Measurements from ENCODE around the gene CEACAM1.
"Not testable (repeated sequence)": the region's sequence is repeated elsewhere in the genome, so short reads cannot be mapped to it uniquely, and the experiment has no call there.

CEACAM1 gene

GRCh38 chr19:42528354-42529247 lies at the start of gene CEACAM1:
Gene CEACAM1, minus strand, starts transcription at chr19:42528481. Its CDS starts 107 bp downstream, at chr19:42528374.
- DNase-seq = no peak

GRCh38 chr19:42577016-42577415 lies 48.7 kb upstream of the CEACAM1 start:
- DNase-seq = no peak

DNA sequence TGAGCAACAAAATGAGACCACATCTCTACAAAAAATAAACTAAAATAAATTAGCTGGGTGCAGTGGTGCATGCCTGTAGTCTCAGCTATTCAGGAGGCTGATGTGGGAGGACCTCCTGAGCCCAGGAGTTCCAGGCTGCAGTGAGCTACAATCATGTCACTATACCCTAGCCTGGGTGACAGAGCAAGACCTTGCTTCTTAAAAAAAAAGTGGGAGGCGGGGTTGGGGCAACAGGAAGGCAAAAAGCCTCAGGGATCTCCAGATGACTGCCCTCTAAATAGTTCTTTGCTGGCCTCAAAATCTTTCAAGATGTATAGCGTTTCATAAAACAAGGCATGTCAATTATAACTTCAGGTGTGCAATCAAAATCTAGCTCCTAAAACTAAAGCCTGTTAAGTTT lies 48.0 kb upstream of the CEACAM1 start:
- no peak for DNase-seq

GRCh38 chr19:42573642-42574041 lies 45.4 kb upstream of the CEACAM1 start:
- no peak for DNase-seq

DNA sequence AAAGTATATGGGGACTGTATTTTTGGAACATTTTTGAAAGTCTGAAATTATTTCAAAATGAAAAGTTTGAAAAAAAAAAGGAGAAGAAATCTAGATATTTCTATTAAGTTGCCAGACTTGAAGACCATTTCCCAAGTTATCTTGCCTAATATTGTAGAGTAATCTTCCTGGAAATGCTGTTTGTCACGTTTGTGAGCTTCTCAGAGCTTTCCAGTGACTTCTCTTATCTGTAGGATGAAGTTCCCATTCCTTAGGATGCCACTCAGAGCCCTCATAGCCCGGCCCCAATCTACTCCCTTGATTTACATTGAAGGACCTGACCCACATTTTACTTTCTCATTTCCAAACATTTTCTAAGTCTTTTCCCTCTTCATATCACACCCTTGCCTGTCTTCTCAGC lies 42.8 kb upstream of the CEACAM1 start:
- DNase-seq = no peak

DNA sequence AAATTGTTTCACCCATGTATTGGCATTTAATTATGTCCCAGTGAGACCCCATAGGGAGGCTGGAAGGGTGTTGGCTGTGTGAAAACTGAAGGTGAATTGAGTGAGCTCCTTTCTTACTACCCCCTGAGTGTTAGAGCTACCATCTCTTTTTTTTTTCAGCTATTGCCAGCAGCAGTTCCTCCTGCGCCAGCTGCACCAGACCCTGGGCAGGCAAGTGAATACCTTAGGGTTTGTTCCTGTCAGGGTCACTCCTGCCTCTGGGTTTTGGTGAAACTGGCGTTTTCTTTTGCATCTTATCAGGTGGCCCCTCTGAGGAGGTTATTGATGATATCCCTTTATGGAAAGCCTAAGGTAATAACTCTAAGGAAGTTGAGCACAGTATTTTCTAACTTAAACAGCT lies 40.9 kb upstream of the CEACAM1 start:
- DNase-seq = no peak

GRCh38 chr19:42568006-42568405 lies 39.7 kb upstream of the CEACAM1 start:
- no peak for DNase-seq

DNA sequence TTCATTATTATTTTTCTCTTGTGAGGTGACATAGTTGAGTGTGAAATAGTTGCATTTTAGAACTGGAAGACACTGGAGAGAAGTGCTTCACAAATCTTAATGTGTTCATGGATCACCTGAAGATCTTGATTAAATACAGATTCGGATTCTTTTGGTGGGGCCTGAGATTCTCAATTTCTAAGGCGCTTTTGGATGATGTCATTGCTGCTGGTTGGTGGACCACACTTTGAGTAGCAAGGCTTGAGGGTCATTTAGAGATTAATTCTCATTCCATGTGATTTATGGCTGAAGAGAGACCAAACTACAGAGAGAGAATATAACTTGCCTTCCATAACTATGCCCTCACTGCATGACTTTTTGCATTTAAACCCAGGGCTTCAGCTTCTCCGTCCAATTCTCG lies 39.3 kb upstream of the CEACAM1 start:
- DNase-seq = no peak

- DNase-seq = peak; percentile 62
Observed at GRCh38 chr19:42563352-42564210, 35.3 kb upstream of the CEACAM1 start.

GRCh38 chr19:42561512-42561911 lies 33.2 kb upstream of the CEACAM1 start:
- DNase-seq = no peak

DNA sequence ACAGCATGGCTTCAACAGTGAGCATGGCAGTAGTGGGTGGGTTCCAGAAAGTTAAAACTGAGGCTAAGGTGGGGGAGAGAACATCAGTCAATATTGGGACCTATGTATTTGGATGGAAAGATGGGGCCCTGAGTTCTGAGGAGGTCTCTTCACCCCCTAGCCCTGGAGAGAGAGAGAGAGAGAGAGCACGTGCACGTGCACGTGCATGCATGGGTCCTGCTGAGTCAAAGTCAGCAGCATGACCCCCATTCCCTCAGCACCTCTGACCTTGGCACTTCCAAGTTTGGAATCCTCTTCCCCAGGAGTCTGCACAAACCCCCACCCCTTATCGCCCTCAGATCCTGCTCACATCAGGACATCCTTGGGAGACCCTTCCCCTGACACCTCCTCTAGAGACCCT lies 32.5 kb upstream of the CEACAM1 start:
- no peak for DNase-seq

DNA sequence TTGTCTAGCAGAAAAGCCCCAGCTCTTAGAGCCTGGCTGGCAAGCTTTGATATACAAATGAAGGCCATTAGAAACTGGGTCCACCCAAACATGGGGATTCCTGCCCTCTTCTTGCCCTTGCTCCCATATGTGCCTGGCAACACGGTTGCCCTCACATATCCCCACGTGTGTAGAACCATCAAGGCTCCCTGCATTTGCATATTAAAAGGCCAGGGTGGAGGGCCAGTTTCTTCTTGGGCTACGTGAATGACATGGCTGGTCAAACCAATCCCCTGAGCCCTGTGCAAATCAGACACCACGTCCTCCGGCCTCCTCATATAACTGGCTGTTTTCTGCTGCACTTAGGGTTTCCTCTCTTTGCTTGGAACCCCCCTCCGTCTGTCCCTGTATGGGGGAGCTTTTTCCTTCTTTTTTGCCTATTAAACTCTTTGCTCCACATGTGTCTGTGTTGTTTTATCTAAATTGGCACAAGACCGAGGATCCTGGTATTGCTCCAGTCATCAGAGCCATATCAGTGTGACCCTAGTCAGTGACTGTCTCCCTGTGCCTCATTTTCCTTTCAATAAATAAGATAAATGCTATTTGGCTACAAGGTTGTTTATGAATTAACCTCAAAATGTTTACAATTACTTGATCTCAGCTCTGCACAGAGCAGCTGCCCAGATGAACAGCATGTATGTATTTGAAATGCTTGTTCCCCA lies 30.3 kb upstream of the CEACAM1 start:
- no peak for DNase-seq

- not testable (repeated sequence) for DNase-seq
Observed at GRCh38 chr19:42557386-42557871, 29.1 kb upstream of the CEACAM1 start.

- no peak for DNase-seq
Observed at GRCh38 chr19:42555801-42556200, 27.5 kb upstream of the CEACAM1 start.

GRCh38 chr19:42555317-42555716 lies 27.0 kb upstream of the CEACAM1 start:
- no peak for DNase-seq

DNA sequence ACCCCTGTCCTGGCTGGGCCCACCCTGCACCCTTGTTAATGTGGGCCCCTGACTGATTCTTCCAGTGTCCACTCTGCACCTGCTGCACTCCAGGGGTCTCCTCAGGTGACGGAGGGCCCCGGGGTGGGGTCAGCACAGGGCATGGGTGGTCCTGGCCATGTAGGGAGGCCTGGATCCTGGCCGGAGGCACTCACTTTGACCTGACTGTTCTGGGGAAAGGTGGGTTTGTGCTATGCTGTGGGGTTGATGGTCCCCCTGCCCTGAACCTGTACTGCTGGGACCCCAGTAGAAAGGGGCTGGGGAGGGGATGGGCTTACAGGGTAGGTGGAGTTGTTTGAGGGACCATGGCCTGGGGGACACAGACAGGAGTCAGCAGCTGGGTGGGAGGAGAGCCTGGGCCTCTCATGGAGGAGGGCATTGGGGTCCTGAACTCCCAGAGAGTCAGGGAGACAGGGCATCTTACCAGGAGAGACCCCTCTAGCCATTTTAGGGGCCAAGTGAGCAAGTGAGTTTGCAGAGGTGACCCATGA lies 25.8 kb upstream of the CEACAM1 start:
- no peak for DNase-seq

DNA sequence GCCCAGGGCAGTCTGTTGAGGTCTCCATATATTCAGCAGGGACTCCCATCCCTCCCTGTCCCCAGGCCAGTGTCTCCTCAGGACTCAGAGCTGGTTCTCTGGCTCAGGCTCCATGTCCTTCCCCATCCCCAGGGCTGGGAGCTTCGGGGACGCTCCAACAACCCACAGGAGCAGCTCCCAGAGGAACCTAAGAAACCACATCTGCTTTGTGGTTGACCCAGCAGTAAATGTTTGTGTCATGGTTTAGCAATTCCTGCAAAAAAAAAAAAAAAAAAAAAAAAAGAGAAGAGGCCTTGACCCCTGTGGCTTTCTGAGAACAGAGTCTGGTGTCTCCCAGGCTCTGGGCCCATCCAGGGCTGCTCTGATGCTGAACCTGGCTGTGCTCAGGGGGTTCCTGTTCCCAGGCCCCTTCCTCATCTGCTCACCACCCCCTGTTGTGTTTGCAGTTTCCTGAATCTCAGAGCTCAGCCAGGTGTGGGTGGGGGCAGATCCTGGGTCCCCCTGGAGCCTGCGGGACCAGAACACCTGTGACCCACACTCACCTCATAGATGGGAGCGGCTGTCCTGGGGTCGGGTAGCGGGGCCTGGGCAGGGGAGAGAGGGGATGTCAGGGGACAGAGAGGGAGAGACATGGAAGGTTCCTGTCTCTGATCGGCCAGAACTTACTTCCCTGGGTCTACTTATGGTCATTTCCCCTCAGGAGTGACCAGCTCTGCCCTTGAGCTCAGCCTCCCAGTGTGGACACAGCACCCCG lies 25.2 kb upstream of the CEACAM1 start:
- no peak for DNase-seq

DNA sequence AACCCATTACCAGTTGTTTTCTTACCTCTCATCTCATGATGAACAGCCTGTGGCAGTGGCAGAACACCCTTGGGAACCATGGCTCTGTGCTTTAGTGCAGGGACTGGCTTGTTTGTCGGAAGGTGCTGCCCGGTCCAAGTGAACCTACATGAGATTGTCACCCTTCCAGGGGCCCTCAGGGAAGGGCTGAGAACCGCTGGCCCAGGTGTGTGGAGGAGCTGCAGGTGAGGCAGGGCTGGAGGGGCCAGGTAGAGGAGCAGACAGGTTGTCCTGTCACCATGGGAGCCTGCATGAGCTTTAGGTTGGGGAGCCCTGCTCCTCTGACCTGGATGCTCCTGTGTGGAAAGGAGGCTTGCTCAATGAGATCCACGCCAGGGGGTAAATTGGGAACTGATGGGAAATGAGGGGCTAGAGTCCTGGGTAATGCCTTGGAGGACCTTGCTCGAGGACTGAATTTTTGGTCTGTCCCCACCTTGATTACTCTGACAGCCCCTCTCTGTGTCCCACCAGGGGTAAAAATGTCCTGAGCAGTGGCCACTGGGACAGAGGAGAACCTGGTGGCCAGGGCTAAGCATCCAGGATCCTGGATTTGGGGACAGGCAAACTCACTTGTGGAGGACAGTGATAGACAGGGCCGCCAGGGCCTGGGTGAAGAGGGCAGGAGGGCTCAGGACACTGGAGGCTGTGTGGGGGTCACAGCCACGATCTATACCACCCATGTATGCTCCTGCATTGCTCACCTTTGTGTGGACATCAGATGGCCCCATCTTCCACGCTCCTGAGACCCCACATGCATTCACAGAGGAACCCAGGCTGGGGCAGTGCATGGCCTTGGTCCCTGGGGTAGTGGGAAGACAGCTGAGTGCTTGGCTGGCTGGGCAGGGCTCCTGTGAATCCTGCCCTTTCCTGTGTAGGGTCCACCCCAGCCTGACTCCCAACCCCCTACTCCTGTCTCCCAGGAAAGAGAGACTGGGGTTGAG lies 24.1 kb upstream of the CEACAM1 start:
- DNase-seq = no peak

DNA sequence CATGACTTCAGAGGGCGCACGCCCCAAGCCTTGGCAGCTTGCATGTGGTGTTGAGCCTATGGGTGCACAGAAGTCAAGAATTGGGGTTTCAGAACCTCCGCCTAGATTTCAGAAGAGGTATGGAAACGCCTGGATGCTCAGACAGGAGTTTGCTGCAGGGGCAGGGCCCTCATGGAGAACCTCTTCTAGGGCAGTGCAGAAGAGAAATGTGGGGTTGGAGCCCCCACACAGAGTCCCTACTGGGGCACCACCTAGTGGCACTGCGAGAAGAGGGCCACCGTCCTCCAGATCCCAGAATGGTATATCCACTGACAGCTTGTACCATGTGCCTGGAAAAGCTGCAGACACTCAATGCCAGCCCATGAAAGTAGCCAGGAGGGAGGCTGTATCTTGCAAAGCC lies 22.2 kb upstream of the CEACAM1 start:
- not testable (repeated sequence) for DNase-seq

GRCh38 chr19:42549067-42549466 lies 20.8 kb upstream of the CEACAM1 start:
- DNase-seq = not testable (repeated sequence)

DNA sequence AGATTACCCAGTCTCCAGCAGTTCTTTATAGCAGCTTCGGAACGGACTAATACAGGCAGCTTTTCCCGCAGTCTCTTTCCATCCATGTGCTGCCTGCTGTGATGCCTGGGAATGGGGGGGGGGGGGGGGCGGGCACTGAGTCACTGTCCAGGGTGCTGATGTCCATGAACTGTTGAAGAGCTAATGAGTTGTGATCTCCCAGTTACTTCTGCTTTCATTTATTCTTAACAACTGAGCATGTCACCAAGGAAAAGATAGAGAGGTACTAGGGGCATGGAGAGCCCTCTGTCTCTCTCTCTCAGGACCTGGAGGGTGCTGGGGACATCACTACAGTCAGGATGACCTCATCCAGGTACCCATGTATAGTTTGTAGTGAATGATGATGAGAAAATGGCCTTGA lies 20.3 kb upstream of the CEACAM1 start:
- no peak for DNase-seq
